ENCODE measurements around the gene PRDX5. TPM values are rescaled to one million over a fixed set of nuclear protein-coding genes. Genes with fewer than 3 reads are reported as not detected.

PRDX5 gene
- total RNA-seq, 1 experiment from 2014 or later = 274 TPM

GRCh38 chr11:64327993-64328392 is 10.1 kb downstream of the PRDX5 start:
- CTCF ChIA-PET = interaction anchor here (1.5 kb wide), 1 partner anchor 23 kb away, joined by 5 read pairs; no protein-coding TSS in a partner anchor
- intact Hi-C loops (cut with micrococcal nuclease) = no loop called here
- Mint-ChIP-seq H3K27ac (ENCODE audit: low read depth, unreplicated experiment) (no peak overlapping the region), H3K4me3 (ENCODE audit: unreplicated experiment) (no peak overlapping the region), H3K27me3 (ENCODE audit: insufficient read depth, unreplicated experiment) (no peaks in the 10 kb centered on the region), H3K36me3 (ENCODE audit: insufficient read depth, unreplicated experiment) (peaks cover 2% of the 10 kb centered on the region), H3K4me1 (ENCODE audit: insufficient read depth, unreplicated experiment) (peaks cover 14% of the 10 kb centered on the region), H3K9me3 (ENCODE audit: unreplicated experiment) (no peaks in the 10 kb centered on the region)
- DNase-seq (ENCODE audit: unreplicated experiment) = no peak
- no TSS peak for BruUV-seq (replicated peaks)
- POLR2A ChIA-PET = interaction anchor here (1.6 kb wide), 1 partner anchor 10 kb away, joined by 4 read pairs; the partner anchor contains the start of gene PRDX5
- no peak for TF ChIP-seq CTCF (IDR thresholded peaks at IDR 0.05; ENCODE audit: unreplicated experiment)

GRCh38 chr11:64330888-64331287 is 13.0 kb downstream of the PRDX5 start:
- Mint-ChIP-seq H3K27me3 (ENCODE audit: insufficient read depth, unreplicated experiment) (no peaks in the 10 kb centered on the region), H3K4me1 (ENCODE audit: insufficient read depth, unreplicated experiment) (peaks cover 20% of the 10 kb centered on the region), H3K36me3 (ENCODE audit: insufficient read depth, unreplicated experiment) (no peaks in the 10 kb centered on the region), H3K9me3 (ENCODE audit: unreplicated experiment) (no peaks in the 10 kb centered on the region), H3K4me3 (ENCODE audit: unreplicated experiment) (no peak overlapping the region), H3K27ac (ENCODE audit: low read depth, unreplicated experiment) (peak overlapping the region; percentile 61)
- BruUV-seq (replicated peaks) = no TSS peak
- POLR2A ChIA-PET = interaction anchor here (0.8 to 15.4 kb wide), 16 partner anchors 7 to 150 kb away, joined by 3 to 285 read pairs (median 6); partner anchors contain the start of genes ESRRA, FKBP2, PPP1R14B and PRDX5
- intact Hi-C loops (cut with micrococcal nuclease) = loop anchor here (1.0 kb wide), 1 partner anchor 13 kb away; the partner anchor contains the start of gene PRDX5
- DNase-seq (ENCODE audit: unreplicated experiment) = no peak
- no peak for TF ChIP-seq CTCF (IDR thresholded peaks at IDR 0.05; ENCODE audit: unreplicated experiment)
- CTCF ChIA-PET = interaction anchor here (0.6 to 11.4 kb wide), 15 partner anchors 8 to 426 kb away, joined by 3 to 135 read pairs (median 5); partner anchors contain the start of genes CATSPERZ, ESRRA, PRDX5 and TRMT112

GRCh38 chr11:64331569-64332371 is 13.8 kb downstream of the PRDX5 start:
- no peaks in the 10 kb centered on the region for H3K27me3 Mint-ChIP-seq (ENCODE audit: insufficient read depth, unreplicated experiment)
- peak; percentile 98 for DNase-seq (ENCODE audit: unreplicated experiment)
- ChIA-PET CTCF (interaction anchor here (0.6 to 11.4 kb wide), 32 partner anchors 9 to 1738 kb away, joined by 3 to 135 read pairs (median 4); partner anchors contain the start of genes BAD, CATSPERZ, ESRRA and PACS1), POLR2A (interaction anchor here (0.6 to 15.4 kb wide), 24 partner anchors 8 to 851 kb away, joined by 3 to 285 read pairs (median 5); partner anchors contain the start of genes ESRRA, FKBP2, PPP1R14B and PRDX5)
- no peaks in the 10 kb centered on the region for H3K36me3 Mint-ChIP-seq (ENCODE audit: insufficient read depth, unreplicated experiment)
- H3K4me1 Mint-ChIP-seq (ENCODE audit: insufficient read depth, unreplicated experiment) = peaks cover 20% of the 10 kb centered on the region
- H3K9me3 Mint-ChIP-seq (ENCODE audit: unreplicated experiment) = no peaks in the 10 kb centered on the region
- H3K4me3 Mint-ChIP-seq (ENCODE audit: unreplicated experiment) = peak overlapping the region; percentile 8
- no TSS peak for BruUV-seq (replicated peaks)
- intact Hi-C loops (cut with micrococcal nuclease) = loop anchor here (1.0 kb wide), 1 partner anchor 13 kb away; the partner anchor contains the start of gene PRDX5
- TF ChIP-seq CTCF (IDR thresholded peaks at IDR 0.05; ENCODE audit: unreplicated experiment) = peak; percentile 79
- H3K27ac Mint-ChIP-seq (ENCODE audit: low read depth, unreplicated experiment) = peak overlapping the region; percentile 61

- Mint-ChIP-seq H3K27ac (ENCODE audit: low read depth, unreplicated experiment) (peak overlapping the region; percentile 2), H3K4me1 (ENCODE audit: insufficient read depth, unreplicated experiment) (peaks cover 20% of the 10 kb centered on the region), H3K27me3 (ENCODE audit: insufficient read depth, unreplicated experiment) (no peaks in the 10 kb centered on the region), H3K36me3 (ENCODE audit: insufficient read depth, unreplicated experiment) (no peaks in the 10 kb centered on the region), H3K4me3 (ENCODE audit: unreplicated experiment) (no peak overlapping the region), H3K9me3 (ENCODE audit: unreplicated experiment) (no peaks in the 10 kb centered on the region)
- POLR2A ChIA-PET = interaction anchor here (1.2 to 15.4 kb wide), 7 partner anchors 8 to 29 kb away, joined by 4 to 285 read pairs (median 25); partner anchors contain the start of genes ESRRA, PRDX5 and TRMT112
- intact Hi-C loops (cut with micrococcal nuclease) = no loop called here
- no peak for DNase-seq (ENCODE audit: unreplicated experiment)
- CTCF ChIA-PET = interaction anchor here (1.0 to 11.4 kb wide), 7 partner anchors 9 to 82 kb away, joined by 5 to 135 read pairs (median 20); partner anchors contain the start of genes CATSPERZ, PLCB3, PRDX5 and TRMT112
- BruUV-seq (replicated peaks) = no TSS peak
- no peak for TF ChIP-seq CTCF (IDR thresholded peaks at IDR 0.05; ENCODE audit: unreplicated experiment)
Observed at GRCh38 chr11:64333556-64333955, 15.6 kb downstream of the PRDX5 start.

Measured in MCF 10A (cell line).